ENCODE data around the gene STAT3.
"Not testable (repeated sequence)": the region's sequence is repeated elsewhere in the genome, so short reads cannot be mapped to it uniquely, and the experiment has no call there.

The STAT3 gene

DNA sequence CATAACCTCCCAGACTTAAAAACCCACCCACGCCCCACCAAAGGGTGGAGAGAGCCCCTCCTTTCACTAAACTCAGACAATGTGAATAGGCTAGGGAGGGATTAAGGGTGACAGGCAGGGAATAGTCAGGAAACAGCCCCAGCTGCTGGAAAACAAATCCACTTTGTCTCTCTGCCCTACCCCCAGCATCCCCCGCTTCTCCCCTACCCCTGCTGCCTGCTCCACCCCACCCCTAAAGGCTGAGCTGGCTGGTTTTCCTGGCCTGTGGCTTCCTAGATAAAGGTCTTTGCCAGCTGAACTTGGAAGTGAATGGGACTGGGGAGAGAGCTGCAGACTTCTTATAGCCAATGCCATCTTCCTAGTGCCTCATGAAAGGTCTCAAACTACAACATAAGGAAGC is 19.8 kb upstream of the STAT3 start:
- DNase-seq = no peak

DNA sequence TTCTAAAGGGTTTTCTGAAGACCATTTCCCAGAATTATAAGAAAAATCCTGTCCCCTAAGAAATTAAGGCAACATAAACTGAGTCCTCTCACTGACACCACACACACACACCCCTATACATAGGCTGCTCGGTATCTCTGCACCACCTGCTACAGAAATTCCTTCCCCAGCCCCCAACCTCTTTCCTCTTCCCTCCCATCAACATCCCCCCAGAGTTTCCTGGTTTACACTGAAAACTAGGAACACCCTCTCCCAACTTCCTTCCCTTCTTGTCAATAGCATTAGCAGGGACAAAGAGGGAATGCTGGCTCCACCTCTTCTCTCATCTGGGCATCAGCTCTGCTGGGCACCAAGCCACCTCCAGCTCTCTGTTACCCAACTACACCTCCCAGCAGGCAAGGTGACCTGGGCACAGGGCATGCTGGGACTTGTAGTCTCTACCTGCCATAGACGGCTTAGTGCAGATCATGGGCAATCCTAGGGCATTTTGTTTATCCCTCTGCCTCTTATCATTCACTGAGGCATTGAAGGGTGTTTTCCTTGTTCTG is 19.1 kb upstream of the STAT3 start:
- DNase-seq = no peak

DNA sequence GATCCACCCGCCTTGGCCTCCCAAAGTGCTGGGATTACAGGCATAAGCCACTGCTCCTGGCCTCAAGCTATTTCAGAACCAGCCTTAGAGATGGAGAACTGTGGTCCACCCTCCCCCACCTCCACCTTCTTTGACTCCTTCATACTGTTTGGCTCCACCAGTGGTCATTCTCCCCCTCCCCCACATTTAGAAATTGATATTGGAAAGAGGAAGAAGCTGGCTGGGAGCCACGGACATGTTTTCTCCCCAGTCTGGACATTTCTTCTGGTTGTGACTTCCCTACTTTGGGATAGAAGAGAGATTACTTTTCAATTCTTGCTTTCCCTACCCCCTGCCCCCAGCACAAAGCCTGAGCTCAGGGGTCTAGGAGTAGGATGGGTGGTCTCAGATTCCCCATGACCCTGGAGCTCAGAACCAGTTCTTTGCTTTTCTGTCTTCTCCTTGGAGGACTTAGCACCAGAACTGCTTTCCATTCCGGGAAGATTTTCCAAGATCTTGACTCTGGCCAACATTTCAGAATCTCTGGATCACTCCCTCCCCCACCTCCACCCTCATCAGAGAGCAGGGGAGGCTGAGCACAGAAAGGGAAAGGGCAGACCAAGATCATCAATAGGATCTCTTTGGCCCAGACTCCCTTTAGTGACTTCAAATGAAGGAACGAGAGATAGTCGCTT is 18.5 kb upstream of the STAT3 start:
- no peak for DNase-seq

DNA sequence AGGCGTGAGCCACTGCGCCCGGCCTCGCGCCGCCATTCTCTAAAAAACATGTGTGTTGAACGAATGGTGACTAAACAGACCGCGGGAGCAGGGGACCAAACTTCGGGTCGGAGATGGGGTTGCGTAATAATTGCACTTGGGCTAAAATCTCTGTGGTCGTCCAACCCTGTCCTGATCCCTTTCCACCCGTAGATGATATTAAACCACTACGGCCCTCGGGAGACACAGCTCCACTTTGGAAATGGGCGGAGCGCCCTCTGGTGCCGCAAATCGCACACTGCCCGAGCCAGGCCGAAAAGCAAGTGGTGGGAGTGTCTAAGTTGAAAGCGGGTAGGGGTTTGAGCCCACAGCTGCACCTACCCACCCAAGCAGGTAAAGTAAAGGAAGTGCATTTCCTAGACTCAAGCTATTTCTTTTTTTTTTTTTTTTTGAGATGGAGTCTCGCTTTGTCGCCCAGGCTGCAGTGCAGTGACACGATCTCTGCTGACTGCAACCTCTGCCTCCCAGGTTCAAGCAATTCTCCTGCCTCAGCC is 17.8 kb upstream of the STAT3 start:
- no peak for DNase-seq

DNA sequence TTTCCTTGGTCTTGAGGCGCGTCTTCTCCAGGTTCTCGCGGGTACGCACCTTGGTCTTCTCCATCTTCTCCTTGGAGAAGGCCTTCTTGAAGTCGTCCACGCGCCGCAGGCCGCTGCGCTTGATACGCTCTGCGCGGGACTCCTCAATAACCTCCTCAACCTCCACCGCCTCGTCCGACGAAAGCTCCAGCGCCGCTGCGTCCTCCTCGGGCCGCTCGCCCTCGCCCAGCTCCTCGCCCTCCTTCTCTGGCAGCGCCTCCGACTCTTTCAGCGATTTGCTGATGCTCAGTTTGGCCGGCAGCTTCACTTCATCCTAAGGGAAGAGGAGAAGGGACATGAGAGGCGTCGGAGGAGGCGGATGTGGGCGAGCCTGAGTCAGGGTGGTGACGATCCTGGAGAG is 16.8 kb upstream of the STAT3 start:
- no peak for DNase-seq

DNA sequence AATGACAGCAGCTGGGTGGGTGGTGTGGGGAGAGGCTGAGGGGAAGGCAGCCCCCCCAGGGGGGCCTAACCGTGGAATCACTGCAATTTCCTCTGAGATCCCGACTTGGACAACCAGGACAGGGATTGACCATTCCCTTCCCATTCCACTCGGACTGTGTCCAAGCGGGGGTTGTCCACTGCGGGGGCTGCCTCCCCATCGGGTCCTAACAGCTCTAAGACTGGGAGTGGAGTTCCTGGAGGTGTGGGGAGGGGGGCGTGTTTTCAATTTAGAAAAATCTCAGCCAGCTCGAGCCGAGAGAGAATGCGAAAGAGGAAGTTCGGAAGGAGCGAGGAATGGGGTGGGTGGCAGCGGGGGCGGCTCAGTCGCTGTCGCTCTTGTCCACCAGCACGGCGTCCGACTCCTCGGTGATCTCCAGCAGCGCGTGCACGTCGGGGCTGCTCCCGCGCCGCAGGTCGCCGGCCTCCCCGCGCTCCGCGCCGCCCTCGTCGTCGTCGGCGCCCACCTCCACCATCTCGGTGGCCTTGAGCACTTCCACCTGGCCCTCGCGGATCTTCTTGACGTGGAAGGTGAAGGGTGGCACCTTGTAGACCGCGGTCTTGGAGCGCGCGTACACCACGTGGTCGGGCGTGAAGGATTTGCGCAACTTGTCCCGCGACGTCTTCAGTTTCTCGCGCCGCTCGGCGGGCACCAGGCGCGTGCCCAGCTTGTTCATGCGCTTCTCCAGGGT is 16.2 kb upstream of the STAT3 start:
- no peak for DNase-seq

DNA sequence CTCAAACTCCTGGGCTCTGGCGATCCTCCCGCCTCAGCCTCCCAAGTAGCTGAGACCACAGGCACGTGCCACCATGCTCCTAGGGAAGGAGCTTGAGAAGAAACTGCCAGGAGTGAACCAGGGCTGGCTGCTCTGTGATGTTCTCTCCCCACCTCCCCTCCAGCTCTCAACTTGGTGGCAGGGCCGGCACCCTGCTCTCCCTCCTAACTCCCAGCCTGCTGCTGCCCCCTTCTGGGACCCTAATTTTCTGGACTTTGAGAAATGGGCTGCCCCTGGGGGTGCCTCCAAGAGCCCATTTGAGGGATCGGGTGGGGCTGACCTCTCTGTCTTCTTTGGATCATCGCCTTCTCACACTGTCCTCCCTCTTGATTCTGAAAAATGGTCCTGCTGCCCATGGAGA is 14.9 kb upstream of the STAT3 start:
- DNase-seq = no peak

DNA sequence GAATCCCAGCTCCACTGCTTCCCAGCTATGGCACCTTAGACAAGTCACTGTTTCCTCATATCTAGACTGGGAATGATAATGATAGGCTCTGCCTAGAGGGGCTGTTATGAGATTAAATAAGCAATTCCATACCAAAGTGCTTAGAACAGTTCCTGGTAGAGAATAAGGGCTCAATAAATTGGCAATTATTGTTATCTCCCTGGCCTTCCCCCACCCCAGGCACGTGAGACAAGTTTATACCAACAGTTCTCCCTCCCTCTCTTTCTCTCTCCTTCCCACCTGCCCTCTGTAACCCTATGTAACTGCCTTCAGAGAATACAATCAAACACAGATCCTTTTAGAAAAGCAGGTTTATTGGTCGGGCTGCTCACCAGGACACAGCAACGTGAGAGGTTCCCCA is 13.9 kb upstream of the STAT3 start:
- no peak for DNase-seq

DNA sequence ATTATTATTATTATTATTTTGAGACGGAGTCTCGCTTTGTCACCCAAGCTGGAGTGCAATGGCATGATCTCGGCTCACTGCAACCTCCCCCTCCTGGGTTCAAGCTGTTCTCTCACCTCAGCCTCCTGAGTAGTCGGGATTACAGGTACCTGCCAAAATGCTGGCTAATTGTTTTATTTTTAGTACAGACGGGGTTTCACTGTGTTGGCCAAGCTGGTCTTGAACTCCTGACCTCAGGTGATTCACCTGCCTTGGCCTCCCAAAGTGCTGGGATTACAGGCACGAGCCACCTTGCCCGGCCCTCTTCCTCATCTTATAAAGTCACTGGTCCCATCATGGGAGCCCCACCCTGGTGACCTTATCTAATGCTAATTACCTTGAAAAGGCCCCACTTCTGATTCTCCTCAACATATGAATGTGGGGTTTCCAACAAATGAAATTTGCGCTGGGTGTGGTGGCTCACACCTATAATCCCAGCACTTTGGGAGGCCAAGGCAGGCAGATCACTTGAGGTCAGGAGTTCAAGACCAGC is 12.7 kb upstream of the STAT3 start:
- DNase-seq = not testable (repeated sequence)

DNA sequence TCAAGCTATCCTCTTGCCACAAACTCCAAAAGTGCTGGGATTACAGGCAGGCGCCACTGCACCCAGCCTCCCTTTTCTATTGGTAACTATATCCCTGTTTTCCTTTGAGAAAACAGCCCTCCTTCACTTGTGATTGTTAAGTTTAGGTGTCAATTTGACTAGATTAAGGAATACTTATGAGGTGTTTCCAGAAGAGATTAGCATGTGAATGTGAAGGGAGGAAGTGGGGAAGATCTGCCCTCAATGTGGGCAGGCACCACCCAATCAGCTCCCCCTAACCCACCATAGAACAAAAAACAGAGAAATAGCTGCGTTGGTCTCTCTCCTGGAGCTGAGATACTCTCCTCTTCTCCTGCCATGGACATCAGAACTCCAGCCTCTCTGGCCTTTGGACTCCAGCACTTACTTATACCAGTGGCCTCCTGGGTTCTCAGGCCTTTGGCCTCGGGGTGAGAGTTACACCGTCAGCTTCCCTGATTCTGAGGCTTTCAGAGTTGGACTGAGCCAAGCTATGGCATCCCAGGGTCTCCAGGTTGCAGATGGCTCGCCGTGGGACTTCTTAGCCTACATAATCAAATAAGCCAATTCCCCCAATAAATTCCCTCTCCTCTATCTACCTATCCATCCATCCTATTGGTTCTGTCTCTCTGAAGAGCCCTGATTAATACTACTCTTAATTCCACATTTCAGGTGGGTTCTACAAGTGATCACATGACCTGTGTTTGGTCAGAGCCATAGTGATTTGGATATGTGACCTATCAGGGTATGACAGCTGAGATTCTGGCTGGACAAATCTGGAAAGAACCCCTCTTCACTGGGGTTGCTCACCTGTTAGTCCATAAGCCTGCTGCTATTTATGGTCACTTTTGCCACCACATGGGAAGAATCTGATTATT is 12.0 kb upstream of the STAT3 start:
- DNase-seq = no peak

DNA sequence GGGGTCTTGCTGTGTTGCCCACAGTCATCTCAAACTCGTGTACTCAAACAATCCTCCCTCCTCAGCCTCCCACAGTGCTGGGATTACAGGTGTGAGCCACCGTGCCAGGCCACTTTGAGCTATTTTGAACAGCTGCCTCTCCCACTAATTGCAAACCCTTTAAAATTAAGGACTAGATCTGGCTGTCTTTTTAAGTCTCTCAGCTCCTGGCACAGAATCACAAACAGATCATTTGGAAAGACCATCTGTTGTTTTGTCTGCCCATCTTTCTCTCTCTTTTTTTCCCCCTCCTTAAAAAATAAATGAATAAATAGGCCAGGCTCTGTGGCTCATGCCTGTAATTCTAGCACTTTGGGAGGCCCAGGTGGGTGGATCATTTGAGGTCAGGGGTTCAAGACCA is 10.9 kb upstream of the STAT3 start:
- no peak for DNase-seq

DNA sequence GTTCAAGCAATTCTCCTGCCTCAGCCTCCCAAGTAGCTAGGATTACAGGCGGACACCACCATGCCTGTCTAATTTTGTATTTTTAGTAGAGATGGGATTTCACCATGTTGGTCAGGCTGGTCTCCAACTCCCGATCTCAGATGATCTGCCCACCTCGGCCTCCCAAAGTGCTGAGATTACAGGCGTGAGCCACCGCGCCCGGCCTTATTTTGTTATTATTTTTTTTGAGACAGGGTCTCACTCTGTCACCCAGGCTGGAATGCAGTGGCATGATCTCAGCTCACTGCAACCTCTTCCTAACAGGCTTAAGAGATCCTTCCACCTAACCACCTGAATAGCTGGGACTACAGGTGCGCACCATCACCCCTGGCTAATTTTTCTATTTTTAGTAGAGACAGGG is 7.4 kb upstream of the STAT3 start:
- not testable (repeated sequence) for DNase-seq

DNA sequence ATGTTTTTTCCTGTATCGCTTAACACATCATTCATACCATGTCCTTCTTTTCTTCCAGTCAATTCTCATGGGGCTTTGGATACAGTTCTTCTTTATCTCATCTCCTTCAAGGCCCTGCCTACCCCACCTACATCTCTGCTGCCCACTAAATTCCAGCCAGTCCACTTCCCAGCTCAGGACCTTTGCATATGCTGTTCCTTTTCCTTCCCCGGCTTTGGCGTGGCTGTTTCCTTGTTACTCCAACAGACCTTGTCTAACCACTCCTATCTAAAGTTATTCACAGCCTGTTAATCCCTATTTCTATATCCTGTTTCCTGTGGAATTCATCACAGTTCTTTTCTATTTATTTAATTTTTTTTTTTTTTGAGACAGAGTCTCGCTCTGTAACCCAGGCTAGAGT is 6.6 kb upstream of the STAT3 start:
- no peak for DNase-seq

DNA sequence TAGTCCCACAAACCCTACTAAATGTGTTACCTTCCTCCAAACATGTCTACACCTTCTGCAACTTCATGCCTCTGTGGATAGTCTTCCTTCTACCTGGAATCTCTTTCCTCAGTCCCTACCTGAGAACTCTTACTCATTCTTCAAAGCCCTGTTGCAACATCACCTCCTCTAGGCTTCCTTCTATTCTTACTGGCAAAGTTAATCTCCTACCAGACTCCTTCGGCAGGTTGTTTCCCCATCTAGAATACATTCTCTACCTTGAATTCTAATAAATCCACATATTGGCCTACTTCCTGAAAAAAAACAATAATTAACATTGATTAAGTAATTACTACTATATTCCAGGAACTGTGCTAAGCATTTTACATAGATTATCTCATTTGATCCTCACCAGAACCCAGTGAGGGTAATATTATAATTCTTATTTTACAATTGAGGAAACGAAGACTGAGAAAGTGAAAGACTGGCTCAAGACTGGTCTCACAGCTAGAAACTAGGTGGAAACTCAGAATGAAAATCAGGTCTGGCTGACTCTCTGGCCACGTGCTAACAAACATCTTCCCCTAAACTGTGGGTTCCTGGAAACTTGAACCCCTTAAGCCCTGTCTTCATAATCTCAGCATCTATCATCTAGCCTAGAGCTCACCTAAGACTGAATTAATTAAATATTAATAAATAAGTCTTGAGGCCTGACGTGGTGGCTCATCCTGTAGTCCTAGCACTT is 4.6 kb upstream of the STAT3 start:
- DNase-seq = no peak

DNA sequence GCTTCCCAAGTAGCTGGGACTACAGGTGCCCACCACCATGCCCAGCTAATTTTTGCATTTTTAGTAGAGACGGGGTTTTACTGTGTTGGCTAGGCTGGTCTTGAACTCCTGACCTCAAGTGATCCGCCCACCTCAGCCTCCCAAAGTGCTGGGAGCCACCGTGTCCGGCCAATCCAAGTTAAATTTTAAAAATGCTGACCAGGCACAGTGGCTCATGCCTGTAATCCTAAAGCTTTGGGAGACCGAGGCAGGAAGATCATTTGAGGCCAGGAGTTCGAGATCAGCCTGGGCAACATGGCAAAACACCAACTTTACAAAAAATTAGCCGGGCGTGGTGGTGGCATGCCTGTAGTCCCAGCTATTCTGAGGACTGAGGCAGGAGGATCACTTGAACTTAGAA is 3.2 kb upstream of the STAT3 start:
- not testable (repeated sequence) for DNase-seq

DNA sequence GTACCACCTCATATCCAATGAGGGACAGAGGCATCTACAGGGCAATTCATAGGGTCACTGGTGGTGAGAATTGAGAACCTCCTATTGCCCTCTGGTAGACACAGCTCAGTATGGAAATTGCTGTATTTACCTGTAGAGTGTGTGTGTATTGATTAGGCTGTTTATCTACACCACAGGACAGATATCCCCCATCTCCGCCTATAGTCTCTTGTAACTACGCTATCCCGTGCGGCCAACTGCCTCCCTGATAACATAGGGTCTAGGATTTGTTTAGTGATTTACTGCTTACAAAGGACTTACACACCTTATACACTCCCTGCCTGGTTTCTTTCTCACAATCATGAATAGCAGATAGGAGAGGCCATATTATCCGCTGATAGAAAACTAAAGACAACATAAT is 1.7 kb upstream of the STAT3 start:
- DNase-seq = no peak

DNA sequence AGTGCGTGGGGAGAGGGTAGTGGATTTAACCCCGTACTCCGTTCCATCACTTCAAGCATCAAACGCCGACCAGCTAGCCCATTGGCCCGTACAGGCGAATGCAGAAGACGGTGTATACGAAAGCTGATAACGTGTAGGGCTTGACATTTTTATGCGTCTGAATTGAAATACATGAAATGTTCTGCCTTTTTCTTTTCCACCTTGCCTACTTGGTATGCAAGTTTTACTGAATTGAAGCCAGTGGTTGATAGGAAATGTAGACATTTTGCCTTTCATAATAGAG is 834 bp upstream of the STAT3 start:
- DNase-seq = no peak

DNA sequence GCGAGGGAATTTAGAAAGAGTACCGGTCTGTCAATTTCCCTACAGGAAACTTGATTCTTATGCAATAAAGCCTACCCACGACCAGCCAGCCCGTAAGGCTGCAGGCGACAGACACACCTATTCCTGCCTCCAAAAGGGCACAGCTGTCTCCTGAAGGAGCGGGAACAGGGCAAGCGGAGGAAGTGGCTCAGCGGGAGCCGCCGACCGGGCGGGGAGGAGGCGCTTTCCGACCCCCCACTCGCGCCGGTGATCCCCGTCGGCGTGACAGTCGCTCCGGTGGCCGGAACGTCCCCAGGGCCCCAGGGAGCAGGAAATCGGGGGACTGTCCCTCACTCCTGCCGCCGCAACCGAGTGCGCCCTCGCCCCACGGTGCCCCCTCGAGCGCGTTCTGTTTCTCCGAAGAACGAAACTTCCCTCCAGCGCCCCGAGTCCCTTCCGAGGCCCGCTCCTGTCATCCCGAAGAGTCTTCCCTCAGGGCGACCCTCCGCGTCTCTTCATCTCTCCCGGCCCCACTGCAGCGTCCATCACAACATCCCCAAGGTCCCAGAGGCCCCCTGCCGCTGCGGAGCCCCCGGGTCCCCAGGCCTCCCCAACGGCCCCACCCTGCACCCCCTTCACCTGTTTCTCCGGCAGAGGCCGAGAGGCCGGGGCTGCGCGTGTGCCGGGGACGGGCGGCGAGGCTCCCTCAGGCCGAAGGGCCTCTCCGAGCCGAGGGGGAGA is 421 bp downstream of the STAT3 start:
- DNase-seq = no peak

DNA sequence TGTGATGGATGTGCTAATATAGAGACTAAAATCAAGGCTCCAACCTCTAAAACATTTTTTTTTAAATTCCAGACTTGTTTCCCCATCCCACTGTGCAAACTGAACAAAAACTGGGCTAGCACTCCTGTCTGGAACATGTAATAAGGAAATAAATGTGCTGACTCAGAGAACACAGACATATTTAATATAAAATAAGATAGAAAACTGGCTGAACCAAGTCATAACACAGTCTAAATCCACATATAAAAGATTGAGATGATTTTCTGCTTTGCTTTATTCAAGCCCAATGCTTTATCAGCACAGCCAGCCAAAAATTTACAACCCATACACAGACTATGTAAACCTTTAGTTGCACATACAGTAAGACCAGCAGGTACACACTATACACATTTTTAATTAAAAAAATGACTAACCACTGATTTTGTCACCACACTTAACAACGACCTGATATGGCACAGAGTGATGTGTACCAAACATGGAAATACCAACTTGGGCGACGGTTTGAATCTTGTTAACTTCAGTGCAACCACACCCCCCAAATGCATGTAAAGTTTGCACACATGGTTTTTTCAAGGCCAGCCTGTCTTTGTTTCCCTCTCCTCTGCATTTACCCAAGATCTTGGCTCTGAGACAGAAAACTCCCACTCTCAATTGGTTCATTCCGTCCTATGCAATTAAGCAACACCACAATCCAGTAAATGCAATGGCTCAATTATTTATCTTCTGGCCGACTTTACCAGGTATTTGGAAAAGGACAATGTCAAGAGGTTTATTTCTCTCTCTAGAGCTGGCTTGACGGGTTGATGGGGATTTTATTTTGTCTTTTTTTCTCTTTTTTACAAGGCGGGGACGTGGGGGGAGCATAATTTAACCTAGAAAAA is 1.2 kb downstream of the STAT3 start:
- DNase-seq = peak; percentile 46

DNA sequence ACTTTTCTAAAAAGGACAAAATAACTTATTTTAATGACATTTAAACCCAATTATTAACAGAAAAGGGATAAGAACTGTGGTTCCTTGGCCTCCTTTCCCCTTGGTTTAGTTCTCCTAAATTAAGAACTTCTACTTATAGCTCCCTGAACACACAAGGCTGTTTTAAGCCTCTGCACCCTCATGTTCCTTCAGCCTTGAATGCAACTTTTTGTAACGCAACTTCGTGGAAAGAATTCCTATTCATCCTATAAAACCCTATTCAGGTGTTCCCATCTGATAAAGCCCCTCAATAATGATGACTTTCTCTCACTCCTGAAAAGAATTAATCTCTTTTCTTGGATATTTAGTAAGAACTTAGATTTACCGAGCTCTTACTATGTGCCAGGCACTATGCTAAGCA is 6.3 kb downstream of the STAT3 start:
- DNase-seq = no peak

DNA sequence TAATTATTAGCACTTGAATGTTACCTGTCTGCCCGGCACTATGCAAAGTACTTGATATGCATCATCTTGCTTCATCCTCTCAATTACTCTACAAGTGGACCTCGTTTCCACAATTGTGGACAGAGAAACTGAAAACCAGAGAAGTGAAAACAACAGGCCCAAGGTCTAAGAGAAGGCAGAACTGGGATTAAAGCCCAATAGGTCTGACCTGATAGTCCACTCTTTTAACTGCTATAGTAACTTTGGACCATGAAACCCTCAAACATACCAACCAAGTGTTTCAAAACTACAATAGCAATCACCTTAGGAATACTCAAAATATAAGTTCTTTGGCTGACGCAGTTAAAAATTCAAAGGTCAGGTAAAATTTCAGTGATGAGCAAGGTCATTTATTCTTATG is 7.3 kb downstream of the STAT3 start:
- no peak for DNase-seq
